ENCODE data around the gene DCLRE1A.

The DCLRE1A gene

GRCh38 chr10:113854013-113854760, at the start of gene DCLRE1A, which contains the start of gene NHLRC2:
Gene DCLRE1A (minus strand): TSS chr10:113854082. CDS start chr10:113853182, 900 bp downstream.
Gene NHLRC2 (plus strand): TSS chr10:113854661. CDS start chr10:113854873, 212 bp downstream.
- peak; percentile 49 for DNase-seq (ENCODE audit: low read depth)

DNA sequence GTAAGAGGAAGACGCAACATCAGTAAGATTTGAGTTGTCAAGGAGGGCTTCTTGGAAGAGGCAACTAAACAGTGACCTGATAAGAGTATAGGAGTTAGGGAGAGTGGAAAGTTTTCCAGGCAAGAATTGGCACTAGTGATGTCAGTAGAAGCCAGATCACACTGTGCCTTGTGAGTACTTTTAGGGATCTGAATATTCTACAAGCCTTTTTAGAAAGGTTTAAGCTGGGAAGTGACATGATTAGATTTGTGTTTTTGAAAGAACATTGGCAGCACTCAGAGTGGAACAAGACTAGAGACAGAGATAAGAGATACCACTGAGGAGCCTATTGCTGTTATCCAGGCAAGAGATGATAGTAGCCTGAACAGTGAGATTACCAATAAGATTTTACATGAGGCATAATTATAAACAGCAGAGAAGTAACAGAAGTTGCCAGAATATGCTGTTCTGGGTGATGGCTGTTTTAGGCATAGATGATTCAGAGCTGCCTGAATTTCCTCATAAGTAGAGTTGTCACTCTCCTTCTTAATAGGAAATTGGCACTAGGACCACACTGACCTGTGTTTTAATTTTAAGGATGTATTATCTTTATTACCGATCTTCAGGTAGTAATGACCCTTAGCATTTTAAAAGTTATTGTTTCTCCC, 46.2 kb upstream of the DCLRE1A start:
- no peak for DNase-seq (ENCODE audit: low read depth)

GRCh38 chr10:113897693-113898618, 44.1 kb upstream of the DCLRE1A start:
- DNase-seq (ENCODE audit: low read depth), result no peak

GRCh38 chr10:113895018-113895417, 41.1 kb upstream of the DCLRE1A start:
- no peak for DNase-seq (ENCODE audit: low read depth)

- DNase-seq (ENCODE audit: low read depth), result no peak
Observed at GRCh38 chr10:113894581-113894980, 40.7 kb upstream of the DCLRE1A start.

DNA sequence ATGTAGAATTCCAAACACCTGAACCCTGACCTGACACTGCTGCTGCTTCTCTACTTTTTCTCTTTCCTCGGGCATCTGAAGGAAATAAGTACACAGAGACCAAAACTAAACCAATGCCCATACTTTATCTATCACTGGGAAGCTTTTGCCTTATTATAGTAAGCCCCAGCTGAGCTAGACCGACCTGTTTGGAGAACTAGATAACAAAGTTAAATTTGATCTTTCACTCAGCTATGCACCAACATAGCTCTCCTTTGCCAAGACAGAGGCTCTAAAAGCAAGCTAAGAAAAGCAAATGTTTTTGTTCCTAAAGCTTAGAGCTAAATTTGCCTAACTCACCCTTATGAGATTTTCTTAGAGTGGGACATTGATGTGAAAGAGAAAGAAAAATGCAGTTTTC, 39.7 kb upstream of the DCLRE1A start:
- DNase-seq (ENCODE audit: low read depth), result no peak

GRCh38 chr10:113891476-113891875, 37.6 kb upstream of the DCLRE1A start:
- DNase-seq (ENCODE audit: low read depth), result no peak

DNA sequence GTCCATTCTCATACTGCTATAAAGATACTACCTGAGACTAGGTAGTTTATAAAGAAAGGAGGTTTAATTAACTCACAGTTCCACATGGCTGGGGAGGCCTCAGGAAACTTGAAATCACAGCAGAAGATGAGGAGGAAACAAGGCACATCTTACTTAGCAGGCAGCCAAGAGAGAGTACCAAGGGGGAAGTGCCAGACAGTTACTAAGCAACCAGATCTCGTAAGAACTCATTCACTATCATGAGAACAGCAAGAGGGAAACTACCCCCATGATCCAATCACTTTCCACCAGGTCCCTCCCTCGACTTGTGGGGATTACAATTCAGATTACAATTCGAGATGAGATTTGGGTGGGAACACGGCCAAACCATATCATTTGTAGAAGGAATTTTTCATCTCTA, 36.9 kb upstream of the DCLRE1A start:
- DNase-seq (ENCODE audit: low read depth), result no peak

GRCh38 chr10:113889911-113890310, 36.0 kb upstream of the DCLRE1A start:
- no peak for DNase-seq (ENCODE audit: low read depth)

DNA sequence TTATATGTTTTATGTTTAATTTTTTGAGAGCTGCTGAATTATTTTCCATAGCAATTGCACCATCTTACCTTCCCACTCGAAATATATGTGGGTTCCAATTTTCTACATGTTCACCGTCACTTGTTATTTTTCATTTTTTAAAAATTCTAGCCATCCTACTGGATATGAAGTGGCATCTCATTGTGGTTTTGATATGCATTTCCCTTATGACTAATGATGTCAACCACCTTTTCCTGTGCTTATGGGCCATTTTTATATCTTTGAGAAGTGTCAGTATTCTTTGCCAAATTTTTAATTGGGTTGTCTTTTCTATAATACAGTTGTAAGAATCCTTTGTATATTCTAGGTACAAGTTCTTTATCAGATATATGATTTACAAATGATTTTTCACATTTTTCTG, 28.4 kb upstream of the DCLRE1A start:
- DNase-seq (ENCODE audit: low read depth), result no peak

GRCh38 chr10:113880236-113880635, 26.4 kb upstream of the DCLRE1A start:
- no peak for DNase-seq (ENCODE audit: low read depth)

GRCh38 chr10:113879691-113880090, 25.8 kb upstream of the DCLRE1A start:
- no peak for DNase-seq (ENCODE audit: low read depth)

DNA sequence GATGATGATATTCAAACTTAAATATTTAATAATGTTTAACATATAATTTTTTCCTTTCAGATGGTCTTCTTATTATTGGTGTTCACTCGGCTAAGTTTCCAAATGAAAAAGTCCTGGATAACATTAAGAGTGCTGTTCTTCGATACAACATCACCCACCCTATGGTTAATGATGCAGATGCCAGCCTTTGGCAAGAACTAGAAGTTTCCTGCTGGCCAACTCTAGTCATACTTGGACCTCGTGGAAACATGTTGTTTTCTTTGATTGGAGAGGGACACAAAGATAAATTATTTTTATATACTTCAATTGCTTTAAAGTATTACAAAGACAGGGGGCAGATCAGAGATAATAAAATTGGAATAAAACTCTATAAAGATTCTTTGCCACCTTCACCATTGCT, 22.6 kb upstream of the DCLRE1A start:
- DNase-seq (ENCODE audit: low read depth), result no peak

GRCh38 chr10:113875212-113875611, 21.3 kb upstream of the DCLRE1A start:
- DNase-seq (ENCODE audit: low read depth), result no peak

DNA sequence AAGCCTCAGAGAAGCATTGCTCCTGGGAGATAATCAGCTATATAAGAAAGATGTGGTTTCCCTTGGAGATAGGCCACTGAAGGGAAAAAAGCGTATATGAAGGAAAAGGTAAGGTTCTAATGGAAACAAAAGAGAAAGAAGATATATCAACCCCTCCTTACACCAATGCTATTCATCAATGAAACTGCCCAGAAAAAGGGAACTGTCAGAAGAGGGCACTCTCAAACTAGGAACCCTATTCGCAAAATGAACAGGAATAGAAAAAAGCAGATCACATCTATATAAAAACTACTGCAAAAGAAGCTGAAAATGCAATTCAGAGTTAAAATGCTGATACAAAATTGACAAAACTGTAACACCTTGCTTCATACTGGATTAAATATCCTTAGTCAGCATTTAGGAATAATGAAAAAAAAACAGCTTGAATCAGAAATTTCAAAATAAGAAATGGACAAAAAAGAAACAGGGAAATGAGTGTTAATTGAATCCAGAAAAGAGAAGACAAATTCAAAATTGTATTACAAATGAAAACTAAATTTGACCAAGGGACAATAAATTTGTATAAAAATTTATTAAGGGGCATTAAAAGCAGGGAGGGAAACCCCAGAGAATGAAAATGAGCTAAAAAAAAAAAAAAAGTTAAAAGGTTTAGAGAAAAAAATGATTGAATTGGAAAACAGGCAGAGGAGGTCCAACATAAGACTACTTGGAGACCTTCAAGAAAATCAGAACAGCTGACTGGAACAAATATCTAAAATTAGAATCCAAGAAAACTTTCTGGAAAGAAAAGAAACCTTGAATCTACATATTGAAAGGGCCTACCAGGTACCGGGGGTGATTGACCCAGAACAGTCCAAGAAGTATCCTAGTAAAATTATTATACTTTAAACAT, 18.5 kb upstream of the DCLRE1A start:
- DNase-seq (ENCODE audit: low read depth), result no peak

DNA sequence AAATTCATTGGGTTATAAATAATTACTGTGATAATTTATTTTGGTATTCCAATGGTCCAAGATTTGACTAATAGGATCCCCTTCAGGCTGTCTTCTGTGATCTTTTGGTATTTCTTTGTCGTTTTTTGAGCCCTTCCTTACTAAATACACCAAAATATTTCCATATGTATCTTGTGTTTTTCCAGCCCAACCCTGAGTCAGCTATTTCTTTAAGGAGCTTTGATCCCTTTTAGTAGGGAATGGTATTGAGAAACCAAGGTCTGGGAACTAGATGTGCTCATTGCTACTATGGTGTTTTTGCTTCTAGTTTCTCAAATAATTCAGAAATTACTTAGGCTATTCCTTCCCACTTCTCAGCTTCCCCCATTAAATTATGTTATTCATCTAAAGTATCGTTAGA, 15.9 kb upstream of the DCLRE1A start:
- DNase-seq (ENCODE audit: low read depth), result no peak

DNA sequence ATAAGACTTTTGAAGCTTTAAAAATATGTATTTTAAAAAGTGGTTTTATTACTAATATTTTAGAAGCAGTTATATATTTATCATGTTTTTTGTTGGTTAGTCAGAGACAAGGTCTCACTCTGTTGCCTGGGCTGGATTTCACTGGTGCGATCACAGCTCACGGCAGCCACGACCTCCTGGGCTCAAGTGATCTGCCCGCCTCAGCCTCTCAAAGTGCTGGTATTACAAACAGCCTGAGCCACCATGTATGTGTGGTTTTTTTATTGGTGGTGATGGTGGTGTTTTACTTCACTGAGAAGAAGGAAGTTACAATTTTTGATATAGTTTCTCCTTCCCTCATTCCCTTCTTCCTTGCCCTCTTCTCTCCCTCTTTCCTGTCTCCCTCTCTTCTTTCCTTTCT, 14.0 kb upstream of the DCLRE1A start:
- no peak for DNase-seq (ENCODE audit: low read depth)

DNA sequence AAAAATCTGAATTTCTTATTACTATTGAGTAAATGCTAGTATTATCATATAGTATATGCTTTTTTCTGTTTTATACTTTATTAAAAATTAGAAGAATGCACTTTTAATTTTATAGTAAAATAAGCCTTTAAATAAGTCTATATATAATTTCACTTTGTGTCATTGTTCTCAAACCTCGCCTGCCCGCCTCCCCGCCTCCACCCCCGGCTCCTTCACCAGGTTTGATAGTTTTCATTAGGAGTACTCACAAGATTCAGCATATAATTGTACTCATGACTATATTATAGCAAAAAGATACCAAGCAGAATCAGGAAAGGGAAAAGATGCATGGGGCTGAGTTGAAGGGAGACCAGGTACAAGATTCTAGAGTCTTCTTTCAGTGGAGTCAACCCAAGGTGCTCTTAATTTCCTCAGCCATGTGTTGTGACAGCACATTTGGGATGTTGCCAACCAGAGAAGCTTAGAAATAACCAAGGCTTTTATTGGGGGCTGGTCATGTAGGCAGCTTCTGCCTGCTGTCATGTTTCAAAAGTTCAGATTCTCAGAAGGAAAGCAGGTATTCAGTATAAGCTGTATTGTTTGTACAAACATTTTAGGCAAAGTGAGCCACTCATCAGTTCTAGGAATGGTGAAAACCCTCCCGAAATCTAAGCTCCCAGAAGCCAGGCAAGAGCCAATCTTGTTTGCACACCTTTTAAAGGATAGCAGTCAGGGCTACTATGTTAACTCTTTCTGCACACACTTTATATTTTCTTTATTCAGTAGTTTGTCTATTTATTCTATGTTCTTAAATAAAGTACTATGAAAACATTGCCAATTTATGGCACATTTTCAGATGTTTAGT, 12.9 kb upstream of the DCLRE1A start:
- no peak for DNase-seq (ENCODE audit: low read depth)

DNA sequence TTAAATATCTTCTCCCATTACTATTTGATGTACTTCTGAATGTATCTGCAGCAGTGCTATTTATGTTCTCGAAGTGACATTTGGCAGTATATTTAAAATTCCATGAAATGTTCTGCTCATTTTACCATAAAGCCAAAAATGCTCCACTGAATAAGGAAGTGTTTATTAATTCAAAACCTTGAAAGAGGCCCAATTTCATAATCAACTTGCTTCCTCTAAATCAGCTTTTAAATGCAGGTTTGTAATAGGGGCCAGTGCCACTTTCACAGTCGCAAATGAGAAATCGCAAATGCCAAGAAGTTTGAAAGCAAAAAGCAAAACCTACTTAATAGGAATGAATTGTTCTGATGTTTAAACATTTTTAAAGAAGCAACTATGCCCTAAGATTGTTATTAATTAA, 12.0 kb upstream of the DCLRE1A start:
- DNase-seq (ENCODE audit: low read depth), result no peak

- DNase-seq (ENCODE audit: low read depth), result no peak
Observed at GRCh38 chr10:113859261-113859660, 5.4 kb upstream of the DCLRE1A start.

DNA sequence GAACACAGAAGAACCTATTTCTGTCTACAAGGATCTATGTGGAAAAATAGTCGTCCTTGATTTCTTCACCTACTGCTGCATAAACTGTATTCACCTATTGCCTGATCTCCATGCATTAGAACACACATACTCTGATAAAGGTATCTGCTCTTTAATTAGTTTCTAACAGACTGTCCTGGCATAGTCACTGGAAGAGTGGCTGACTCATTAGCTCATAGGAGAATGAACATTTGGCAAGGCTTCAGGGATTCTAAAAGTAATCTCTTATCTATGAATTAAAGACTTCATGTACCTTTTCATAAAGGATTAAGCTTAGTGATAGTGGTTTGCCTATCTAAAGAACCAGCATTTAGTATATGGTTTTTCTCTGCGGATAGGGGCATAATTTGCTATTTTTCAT, 4.7 kb upstream of the DCLRE1A start:
- no peak for DNase-seq (ENCODE audit: low read depth)
